KOPT-K1 (cell line): ENCODE data around the gene SAMD11.

Experiments
- H3K27ac ChIP-seq: fragments of 200-600 bp; sonication (generic); 2 replicates; pipeline ENCODE4 v1.5.1; 2016; ENCODE audit warnings: antibody characterized with exemption, mild to moderate bottlenecking, low read depth, low read length; ENCODE audit not compliant: poor library complexity, severe bottlenecking
- H3K36me3 ChIP-seq: fragments of 200-600 bp; sonication (generic); 2 replicates; pipeline ENCODE4 v1.5.1; 2017; ENCODE audit warnings: antibody characterized with exemption, mild to moderate bottlenecking, low read length, moderate library complexity; ENCODE audit not compliant: insufficient read depth
- H3K9me3 ChIP-seq: fragments of 200-600 bp; sonication (generic); 2 replicates; pipeline ENCODE4 v1.5.1; 2017; ENCODE audit warnings: antibody characterized with exemption, low read length, mild to moderate bottlenecking; ENCODE audit not compliant: insufficient read depth, poor library complexity, severe bottlenecking

SAMD11 gene

DNA sequence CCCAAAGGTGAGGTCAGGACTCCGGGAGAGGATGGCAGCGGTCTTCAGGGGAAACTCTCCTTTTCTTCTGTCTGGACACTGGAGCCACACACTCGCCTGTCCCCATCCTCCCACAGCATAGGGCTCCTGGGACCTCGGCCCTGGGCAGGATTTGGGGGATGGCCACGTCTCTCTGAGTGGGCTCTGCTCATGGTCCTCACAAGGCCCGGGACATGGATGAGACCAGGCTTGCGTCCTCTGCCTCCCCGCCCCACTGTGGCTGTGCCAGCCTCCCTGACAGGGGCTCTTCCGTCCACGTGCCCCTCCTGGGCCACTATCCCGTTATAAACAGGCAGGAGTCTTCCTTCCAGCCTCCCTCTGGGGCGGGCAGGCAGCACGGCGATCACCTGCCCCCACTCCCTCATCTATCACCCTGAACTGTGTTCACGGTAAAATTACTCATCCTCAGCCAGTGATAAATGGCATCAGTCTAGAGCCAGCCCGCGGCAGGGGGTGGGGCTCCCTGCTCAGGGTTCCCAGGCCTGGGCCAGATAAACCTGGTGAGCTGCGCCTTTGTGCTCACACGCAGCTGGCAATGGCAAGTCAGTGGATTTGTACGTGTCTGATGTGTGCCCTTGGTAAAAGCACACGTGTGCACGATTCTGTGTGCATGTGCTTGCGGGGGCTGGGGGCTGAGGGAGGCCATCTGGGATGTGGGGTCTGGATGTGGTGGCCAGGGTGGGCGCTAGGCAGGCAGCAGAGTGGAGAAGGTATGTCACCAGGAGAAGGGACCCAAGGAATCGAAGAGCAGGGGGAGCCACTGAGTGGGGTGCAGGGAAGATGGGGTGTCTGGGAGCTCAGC, 12.6 kb upstream of the SAMD11 start:
- no peaks in the 10 kb centered on the region for H3K36me3 ChIP-seq
- no peak overlapping the region for H3K27ac ChIP-seq

GRCh38 chr1:911875-912739, 11.6 kb upstream of the SAMD11 start:
- Histone ChIP-seq H3K9me3 (no peaks in the 10 kb centered on the region), H3K36me3 (no peaks in the 10 kb centered on the region), H3K27ac (no peak overlapping the region)

More for the DNA sequence above, 12.6 kb upstream of the SAMD11 start:
- H3K9me3 ChIP-seq: no peaks in the 10 kb centered on the region

GRCh38 chr1:912740-913301, 10.9 kb upstream of the SAMD11 start:
- H3K9me3 ChIP-seq: no peaks in the 10 kb centered on the region
- no peaks in the 10 kb centered on the region for H3K36me3 ChIP-seq
- no peak overlapping the region for H3K27ac ChIP-seq

DNA sequence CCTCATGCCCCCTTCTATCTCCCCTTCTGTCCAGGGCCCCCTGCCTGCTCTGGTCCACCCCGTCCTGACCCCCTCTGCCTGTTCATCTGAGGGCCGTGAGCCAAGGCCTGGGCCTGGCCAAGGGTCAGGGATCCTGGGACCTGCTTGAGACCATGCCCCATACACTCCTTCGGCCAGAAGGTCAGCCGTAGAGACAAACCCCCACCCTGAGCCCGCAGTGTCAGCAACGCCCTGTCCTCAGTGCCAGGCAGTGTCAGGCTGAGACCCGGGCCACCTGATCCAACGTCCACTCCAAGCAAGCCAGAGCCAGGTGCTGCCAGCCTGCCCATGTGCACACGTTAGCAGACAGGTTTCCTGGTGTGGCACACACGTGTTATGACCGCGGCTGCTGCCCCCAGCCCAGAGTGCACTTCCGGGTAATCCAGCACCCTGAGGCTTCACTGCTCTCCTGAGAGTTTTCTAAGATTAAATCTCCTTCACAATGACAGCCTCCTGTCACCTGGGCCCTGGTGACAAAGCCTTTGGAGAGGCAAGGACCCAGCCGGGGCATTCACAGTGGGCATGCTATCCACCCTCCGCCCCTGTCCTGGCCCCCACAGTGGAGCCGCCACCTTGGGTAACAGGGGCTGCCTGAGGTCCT, 10.1 kb upstream of the SAMD11 start:
- no peak overlapping the region for H3K27ac ChIP-seq
- no peaks in the 10 kb centered on the region for H3K36me3 ChIP-seq
- no peaks in the 10 kb centered on the region for H3K9me3 ChIP-seq

DNA sequence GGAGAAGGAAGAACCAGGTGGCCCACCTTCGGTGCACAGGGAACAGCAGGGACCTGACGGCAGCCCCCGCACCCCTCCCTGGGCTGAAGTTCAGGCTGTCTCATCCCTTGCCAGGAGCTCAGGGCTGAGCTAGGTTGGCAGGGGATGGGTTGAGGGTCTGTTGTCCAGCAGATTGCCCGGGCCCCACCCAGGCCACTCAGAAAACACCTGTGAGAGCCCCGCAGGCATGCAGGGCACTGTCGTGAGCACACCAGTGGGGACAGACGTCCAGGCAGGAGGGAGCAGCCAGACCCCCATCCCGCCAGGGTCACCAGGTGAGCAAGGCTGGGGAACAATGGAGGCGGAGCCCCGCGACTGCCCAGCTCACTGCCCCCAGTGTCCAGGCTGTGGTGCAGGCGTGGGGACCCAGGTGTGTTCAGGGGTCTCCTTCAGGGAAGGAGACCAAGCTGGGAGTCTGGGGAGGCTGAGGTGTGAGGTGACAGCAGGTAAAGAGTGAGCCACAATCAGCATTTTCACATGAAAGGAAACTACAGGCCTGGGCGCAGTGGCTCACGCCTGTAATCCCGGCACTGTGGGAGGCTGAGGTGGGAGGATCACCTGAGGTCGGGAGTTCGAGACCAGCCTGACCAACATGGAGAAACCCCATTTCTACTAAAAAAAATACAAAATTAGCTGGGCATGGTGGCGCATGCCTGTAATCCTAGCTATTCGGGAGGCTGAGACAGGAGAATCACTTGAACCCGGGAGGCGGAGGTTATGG, 9.4 kb upstream of the SAMD11 start:
- no peaks in the 10 kb centered on the region for H3K9me3 ChIP-seq
- no peak overlapping the region for H3K27ac ChIP-seq

GRCh38 chr1:914891-915280, 8.8 kb upstream of the SAMD11 start:
- Histone ChIP-seq H3K27ac (no peak overlapping the region), H3K9me3 (no peaks in the 10 kb centered on the region), H3K36me3 (no peaks in the 10 kb centered on the region)

More for the DNA sequence above, 9.4 kb upstream of the SAMD11 start:
- H3K36me3 ChIP-seq: no peaks in the 10 kb centered on the region

DNA sequence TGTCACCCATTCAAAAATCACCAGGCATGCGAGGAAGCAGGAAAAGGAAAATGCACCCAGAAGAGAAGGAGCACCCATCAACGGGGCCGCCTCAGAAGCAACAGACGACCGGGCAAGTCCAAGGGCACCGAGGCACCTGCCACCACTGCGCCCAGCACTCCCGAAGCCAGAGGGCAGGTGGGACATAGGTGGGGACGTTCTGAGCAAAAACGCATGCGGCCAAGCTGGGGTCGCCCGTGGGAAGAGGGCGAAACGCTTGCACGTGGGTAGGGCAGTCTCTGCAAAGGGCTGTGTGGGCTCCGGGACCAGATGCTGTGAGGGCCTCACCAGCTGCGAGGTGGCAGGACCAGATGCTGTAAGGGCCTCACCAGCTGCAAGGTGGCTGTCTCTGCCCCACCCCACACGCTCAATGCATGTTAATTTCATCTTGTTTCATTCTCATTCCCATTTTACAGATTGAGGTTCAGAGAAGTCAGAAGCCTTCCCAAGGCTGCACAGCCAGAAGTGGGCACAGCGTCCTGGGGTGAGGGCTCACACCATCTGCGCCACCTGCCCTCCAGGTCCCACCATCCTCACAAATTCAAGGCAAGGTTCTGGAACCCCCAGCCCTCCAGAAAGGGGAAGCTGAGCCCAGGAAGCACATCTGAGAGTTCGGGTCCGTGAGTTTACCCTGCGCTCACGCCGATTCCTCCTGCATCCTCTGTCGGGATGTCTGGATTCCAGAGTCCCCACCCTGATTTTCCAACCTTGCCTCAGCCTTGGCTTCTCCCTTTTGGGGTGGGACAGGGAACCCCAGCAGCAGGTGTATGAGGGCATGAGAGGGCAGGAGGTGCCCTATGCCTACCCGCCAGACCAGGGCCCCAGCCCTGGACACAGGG, 8.2 kb upstream of the SAMD11 start:
- H3K27ac ChIP-seq: no peak overlapping the region
- no peaks in the 10 kb centered on the region for H3K36me3 ChIP-seq
- no peaks in the 10 kb centered on the region for H3K9me3 ChIP-seq

DNA sequence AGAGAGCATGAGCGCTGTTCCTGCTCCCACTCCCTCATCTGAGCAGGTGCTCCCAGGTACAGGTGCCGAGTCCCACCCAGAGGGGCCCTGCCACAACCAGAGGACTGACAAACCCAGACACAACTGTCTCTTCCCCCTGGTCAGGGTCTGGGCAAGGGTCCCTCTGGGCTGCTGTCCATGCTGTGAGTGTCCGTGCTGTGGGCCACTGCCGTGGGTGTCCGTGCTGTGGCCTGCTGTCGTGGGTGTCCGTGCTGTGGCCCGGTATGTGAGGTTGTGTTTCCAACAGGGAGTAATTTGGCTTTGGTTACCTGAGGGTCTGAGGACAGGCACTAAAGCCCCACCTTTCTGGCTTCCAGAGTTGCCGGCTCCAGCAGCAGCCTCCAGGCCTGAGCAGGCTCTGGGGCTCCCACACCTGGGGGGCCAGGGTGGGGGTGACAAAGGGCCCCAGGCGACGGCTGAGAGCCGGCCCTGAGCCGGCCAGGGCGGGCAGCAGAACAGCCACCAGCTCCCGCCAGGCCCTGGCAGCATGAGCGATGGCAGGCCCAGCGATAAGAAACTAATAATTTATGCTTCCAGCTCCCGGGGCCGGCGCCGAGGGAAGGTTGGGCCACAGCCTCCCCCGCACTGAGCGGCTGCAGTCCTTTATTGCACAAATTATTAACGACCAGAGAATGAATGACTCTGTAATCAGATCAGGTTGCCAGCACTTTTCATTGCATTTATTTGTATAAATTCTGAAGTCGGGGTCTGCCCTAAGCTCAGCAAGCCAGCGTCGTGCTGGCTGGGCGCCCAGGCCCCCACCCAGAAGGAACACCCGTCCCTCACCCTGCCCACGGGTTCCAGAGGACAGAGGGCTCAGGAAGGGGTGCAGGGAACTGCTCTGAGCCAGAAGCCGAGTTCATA, 7.3 kb upstream of the SAMD11 start:
- H3K36me3 ChIP-seq: no peaks in the 10 kb centered on the region
- no peaks in the 10 kb centered on the region for H3K9me3 ChIP-seq
- no peak overlapping the region for H3K27ac ChIP-seq

DNA sequence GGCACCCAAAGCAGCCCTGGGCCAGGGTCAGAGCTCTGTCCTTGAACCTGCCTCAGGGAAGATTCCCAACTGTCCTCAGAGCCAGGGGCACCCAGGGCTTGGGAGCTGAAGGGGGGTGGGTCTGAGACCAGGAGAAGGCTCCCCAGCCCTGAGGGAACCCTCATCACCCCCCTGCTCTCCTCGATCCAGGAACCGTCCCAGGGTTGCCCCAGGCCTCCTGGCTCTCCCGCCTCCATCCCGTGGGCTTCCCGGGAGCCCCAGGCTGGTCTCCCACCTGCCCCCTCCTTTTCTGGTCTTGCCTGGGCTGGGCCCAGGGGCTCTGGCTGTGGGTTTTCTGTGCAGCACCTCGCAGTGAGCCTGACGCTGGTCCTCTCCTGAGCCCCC, 6.7 kb upstream of the SAMD11 start:
- Histone ChIP-seq H3K36me3 (no peaks in the 10 kb centered on the region), H3K27ac (no peak overlapping the region), H3K9me3 (no peaks in the 10 kb centered on the region)

DNA sequence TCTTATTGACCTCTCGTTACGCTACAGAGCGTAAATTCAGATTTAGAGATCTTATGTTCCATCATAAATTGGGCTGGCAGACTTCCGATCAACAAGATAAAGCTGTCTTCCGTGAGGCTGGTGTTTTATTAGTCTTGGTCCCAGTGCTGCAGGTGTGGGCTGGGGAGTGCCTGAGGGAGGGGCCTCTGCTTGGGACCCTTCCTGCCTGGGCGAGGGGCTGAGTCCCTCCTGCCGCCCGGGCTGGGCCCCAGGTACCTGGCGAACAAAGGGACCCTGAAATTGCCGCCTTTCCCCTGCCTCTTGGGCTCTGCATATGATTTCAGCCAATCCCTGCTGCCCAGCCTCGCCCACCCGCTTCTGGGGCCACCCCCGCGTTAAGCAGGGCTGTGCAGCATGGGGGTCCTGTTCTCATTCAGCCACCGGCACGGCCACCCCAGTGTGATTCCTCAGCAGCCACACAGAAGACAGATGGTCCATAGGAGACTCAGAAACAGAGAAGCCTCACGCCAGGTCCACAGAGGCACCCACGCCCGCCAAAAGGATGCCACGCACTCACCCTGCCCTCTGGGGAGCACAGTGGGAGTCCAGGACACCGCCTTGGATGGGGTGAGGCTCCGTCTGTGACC, 6.1 kb upstream of the SAMD11 start:
- H3K9me3 ChIP-seq: no peaks in the 10 kb centered on the region
- no peak overlapping the region for H3K27ac ChIP-seq
- H3K36me3 ChIP-seq: no peaks in the 10 kb centered on the region

GRCh38 chr1:918353-918752, 5.4 kb upstream of the SAMD11 start:
- no peaks in the 10 kb centered on the region for H3K9me3 ChIP-seq
- H3K36me3 ChIP-seq: no peaks in the 10 kb centered on the region
- H3K27ac ChIP-seq: no peak overlapping the region

DNA sequence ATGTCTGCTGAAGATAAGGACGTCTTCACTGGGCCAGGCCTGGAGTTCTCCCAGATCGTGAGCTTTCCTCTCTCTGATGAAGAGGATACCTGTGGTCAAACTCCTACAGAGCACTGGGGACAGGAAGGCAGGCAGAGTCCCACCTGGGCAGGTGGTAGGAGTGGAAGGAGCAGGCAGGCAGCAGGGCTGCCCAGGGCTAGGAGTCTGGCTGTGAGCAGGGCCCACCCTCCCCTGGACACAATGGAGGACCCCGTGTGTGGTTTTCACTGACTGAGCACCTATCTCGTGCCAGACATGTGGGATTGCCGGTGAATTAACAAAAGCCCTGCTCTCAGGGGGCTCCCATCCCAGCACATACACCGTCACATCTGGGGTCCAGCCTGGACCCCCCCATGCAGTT, 4.9 kb upstream of the SAMD11 start:
- H3K36me3 ChIP-seq: no peaks in the 10 kb centered on the region
- no peaks in the 10 kb centered on the region for H3K9me3 ChIP-seq
- no peak overlapping the region for H3K27ac ChIP-seq
